ENCODE results near the gene BLOC1S1.

Gene BLOC1S1

GRCh38 chr12:55728186-55728938 lies 12.5 kb downstream of the BLOC1S1 start:
- DNase-seq (ENCODE audit: low read depth in 2 of 2) = no peak

DNA sequence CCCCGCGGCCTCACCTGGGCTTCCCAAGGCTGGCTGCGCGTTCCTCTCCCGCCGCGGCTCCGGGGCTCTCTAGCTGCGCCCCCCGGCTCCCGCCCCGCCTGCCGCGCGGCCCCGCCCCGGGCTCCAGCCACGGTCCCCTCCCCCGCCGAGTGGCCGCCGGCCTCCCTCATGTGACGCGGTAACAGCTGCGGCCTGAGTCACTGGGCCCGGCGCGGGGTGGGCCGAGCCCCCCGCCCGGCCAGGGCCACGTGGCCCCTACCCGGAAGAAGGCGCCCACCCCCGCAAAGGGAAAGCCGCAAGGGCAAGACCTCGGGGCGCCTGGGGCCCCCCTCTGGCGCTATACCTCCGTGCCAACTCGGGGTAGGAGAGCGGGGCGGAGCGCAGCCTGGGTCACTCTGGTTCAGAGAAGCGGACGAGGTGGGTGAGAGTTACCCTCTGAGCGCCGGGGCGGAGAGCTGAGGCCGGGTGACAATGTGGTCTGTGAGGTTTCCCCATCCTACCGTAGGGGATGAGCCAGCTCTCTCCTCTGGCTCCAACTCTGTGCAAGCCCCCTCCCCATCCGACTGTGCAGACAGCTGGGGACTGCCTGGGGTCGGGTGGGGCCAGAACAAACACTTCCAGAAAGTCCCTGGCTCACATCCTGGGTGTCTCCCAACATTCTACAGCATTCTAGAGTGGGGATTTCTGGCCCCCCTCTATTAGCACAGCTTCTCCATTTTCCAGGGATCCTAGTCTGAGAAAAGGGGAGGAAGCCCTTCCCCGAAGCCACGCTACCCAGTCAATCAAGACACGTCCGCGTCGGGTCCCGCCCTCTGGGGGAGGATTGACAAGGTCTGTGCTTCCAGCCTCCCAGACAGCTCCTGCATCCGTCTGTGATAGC lies 13.3 kb downstream of the BLOC1S1 start, which contains the start of gene CD63:
CD63 (minus strand) TSS at position 71 of the 880 bp plus-strand sequence. CDS start 668 bp downstream, outside the sequence.
- DNase-seq (ENCODE audit: low read depth in 2 of 2) = peak; percentile 62 to 79

GRCh38 chr12:55729819-55730818 lies 14.3 kb downstream of the BLOC1S1 start:
- no peak for DNase-seq (ENCODE audit: low read depth in 2 of 2)

GRCh38 chr12:55732288-55732687 lies 16.4 kb downstream of the BLOC1S1 start:
- no peak for DNase-seq (ENCODE audit: low read depth in 2 of 2)

GRCh38 chr12:55733021-55733555 lies 17.2 kb downstream of the BLOC1S1 start:
- no peak for DNase-seq (ENCODE audit: low read depth in 2 of 2)

GRCh38 chr12:55733858-55734257 lies 18.0 kb downstream of the BLOC1S1 start:
- DNase-seq (ENCODE audit: low read depth in 2 of 2) = no peak

GRCh38 chr12:55734595-55734994 lies 18.7 kb downstream of the BLOC1S1 start:
- no peak for DNase-seq (ENCODE audit: low read depth in 2 of 2)

DNA sequence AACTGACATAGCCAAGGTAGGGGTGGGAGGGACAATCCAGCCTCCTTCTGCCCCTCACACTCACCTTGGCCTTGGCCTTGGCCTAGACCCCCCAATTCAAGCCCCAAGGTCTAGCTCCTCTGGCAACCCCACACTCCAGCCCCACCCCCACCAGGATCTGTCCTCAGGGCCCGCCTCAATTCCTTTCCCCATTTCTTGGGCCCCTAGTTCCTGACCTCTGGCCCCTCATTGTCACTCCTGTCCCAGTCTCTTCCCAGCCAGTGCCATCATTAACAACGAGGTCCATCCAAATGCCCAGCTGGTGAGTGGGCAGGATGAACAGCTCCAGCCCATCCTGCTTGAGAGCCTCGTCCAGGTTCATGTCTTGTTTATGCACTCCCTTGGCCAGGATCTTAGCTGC lies 20.2 kb downstream of the BLOC1S1 start:
- no peak for DNase-seq (ENCODE audit: low read depth in 2 of 2)

DNA sequence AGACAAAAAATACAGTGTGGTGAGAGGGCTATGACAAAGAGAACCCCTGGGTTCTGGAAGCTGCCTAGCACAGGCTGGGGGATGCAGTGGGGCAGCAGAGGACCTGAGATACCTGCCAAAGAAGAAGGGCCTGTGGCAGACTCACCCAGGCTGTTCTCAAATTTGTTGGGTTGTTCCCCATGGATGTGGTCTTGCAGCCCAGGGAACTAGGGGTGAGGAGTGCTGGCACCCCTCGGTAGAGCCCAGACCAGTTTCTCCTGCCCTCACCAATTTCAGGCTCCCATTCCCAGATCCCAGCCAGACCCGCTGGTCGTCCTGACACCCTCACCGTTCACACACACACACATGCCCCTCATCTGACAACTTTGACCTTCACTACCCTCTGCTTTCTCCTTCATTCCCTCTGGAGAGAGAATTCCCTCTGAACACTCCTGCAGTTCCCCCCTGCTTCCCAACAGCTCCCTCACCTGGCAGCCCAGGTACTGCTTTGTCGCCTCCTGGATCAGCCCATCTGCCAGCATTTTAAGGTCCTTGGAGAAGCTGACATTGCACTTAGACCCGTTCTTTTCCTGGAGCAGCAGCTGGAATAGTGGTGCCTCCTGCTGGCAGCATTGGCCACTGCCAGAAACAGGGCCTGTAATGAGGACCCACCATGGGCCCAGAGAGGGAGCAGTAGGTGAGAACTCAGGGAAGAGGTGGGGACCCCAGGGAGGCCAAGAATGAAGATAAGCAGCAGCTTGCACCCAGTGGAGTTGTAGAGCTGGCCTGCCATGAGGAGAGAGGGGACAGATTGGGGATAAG lies 21.1 kb downstream of the BLOC1S1 start:
- DNase-seq (ENCODE audit: low read depth in 2 of 2) = no peak

DNA sequence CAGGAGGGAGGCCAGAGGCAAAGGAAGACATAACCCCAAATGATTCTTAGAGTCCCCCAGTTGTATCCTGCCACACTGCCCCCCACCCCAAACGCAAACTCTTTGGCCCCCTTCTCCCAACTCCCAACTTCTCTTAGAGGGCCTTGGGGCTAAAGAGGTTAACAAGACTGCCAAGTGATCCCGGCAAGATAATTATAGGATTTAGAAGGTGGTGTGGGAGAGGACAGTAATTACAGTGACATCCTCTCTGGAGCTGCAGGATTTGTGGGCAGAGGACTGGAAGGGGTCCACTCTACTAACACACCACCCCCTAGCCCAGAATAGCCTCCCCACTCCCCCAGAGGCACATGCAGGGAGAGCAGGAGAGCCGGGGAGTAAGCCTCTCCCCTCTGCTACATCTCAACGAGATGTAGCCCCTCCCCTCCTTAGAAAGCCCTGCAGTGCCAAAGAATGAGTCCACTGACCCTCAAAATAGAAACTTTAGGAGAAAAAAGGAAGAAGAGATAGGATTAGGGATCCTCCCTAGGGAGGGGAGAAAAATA lies 21.8 kb downstream of the BLOC1S1 start:
- DNase-seq (ENCODE audit: low read depth in 2 of 2) = no peak

- DNase-seq (ENCODE audit: low read depth in 2 of 2) = peak; percentile 61 to 66
Measured at GRCh38 chr12:55738123-55739024, 22.5 kb downstream of the BLOC1S1 start.

GRCh38 chr12:55739025-55739378 lies 23.2 kb downstream of the BLOC1S1 start:
- no peak for DNase-seq (ENCODE audit: low read depth in 2 of 2)

GRCh38 chr12:55741931-55742680 lies 26.3 kb downstream of the BLOC1S1 start:
- no peak for DNase-seq (ENCODE audit: low read depth in 2 of 2)

- peak; percentile 45 to 65 for DNase-seq (ENCODE audit: low read depth in 2 of 2)
Measured at GRCh38 chr12:55742719-55743405, 27.0 kb downstream of the BLOC1S1 start, which contains the start of gene GDF11. TSS of gene GDF11 (plus strand) at chr12:55743122. CDS start at chr12:55743317, 195 bp downstream.

GRCh38 chr12:55743406-55744339 lies 27.8 kb downstream of the BLOC1S1 start:
- peak in 1 of 2 donors; percentile 35 for DNase-seq (ENCODE audit: low read depth in 2 of 2)

DNA sequence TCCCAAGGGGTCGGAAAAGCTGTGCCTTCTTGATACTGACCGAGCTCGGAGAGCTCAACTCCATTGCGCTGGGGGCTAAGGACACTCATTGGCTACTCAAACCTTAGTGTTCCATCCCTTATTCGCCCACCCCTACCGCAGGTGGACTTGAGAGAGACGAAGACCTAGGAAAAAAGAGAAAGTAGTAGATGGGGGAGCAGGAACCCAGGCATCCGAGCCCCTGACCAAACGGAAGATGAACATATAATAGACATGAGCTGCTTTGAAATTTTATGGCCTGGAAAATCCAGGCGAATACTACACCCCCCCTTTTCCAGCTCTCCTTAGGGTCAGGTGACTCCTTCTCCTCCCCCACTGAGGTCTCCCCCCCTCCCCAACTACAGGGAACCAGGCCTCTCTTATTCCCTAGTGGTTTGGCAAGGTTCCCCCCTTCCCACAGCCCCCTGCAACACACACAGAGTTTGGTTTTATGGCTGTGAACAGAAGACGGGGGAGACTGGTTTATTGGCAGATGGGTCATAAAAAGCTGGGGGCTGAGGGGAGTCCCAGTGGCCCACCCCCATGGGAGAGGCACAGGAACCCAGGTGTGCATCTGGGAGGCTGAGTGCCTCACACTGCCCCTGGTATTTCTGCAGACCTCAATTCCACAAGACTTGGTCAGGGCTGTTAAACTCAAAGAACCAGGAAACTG lies 28.6 kb downstream of the BLOC1S1 start:
- no peak for DNase-seq (ENCODE audit: low read depth in 2 of 2)
